Stimulated activated CD4-positive, alpha-beta T cell treated with anti-CD3 and anti-CD28 coated beads, Interleukin-1b, Interleukin-23, amount 100 ng/mL, for 4 hours (primary cell): ENCODE measurements around the gene ZNF839.
"Not testable (repeated sequence)": the region's sequence is repeated elsewhere in the genome, so short reads cannot be mapped to it uniquely, and the experiment has no call there.

Source experiments
- DNase-seq, 2 donors: peaks; one replicate each; pipeline ENCODE4 v3.0.0-alpha.2; 2020; ENCODE audit warnings: low read depth in 2 of 2

ZNF839 gene

DNA sequence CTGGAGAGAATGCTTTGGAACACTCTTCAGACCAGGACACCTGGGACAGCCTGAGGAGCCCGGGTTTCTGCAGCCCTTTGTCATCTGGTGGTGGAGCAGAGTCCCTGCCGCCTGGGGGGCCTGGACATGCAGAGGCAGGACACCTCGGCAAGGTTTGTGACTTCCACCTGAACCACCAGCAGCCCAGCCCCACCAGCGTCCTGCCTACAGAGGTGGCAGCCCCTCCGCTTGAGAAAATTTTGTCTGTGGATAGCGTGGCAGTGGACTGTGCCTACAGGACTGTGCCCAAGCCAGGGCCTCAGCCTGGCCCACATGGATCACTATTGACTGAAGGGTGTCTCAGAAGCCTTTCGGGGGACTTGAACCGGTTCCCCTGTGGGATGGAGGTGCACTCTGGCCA is 22.0 kb downstream of the ZNF839 start:
- no peak for DNase-seq

DNA sequence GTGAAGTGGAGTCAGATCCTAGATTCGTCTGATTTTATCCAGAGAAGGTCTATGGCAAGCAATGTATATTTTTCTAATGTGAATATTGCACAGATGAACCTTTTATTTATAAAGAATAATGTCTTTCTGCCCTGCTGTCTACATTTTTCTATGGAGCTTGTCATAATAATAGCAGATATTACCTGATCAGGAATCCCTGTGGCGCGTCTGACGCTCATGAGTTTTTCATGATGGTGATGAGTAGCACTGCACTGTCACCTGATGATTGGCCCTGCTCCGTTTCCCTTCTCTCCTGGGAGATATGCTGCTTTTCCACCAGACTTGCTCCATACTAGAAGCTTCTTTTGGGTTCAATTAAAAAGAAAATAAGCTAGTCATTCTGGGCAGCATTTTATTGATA is 22.7 kb downstream of the ZNF839 start:
- DNase-seq = no peak

DNA sequence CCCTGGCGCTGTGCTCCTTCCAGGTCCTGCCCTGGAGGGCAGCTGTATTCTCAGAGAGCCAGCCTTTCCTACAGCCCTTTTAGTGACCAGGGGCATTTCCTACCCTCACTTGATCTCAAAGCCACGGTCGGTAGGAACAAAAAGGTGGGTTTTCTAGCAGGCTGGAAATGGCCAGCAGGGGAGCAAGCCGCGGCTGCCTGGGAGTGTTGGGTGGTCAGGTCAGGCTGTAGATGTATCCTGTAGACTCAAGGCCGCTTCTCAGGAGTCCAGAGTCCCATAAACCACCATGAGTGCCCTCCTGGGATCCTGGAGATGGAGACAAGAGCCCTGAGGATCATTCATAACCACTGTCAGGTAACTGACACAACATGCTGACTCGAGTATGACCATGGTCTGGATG is 24.5 kb downstream of the ZNF839 start:
- no peak for DNase-seq

DNA sequence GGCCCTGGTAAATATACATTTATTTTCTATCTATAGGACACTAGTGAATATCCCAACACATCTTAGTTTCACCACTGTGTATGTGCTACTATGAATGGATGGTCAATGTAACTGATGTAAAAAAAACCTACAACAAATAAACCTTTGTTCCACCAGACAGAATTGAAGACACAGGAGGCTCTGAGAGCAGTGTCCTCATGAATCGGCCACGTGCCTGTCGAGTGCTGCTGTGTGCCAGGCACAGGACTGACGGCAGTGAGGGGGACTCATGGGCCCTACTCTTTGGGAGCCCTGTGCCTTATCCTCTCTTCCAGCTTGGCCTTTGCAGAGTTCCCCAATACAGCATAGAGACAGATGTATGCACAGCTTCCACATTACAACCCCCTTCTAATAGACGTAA is 24.9 kb downstream of the ZNF839 start:
- no peak for DNase-seq

DNA sequence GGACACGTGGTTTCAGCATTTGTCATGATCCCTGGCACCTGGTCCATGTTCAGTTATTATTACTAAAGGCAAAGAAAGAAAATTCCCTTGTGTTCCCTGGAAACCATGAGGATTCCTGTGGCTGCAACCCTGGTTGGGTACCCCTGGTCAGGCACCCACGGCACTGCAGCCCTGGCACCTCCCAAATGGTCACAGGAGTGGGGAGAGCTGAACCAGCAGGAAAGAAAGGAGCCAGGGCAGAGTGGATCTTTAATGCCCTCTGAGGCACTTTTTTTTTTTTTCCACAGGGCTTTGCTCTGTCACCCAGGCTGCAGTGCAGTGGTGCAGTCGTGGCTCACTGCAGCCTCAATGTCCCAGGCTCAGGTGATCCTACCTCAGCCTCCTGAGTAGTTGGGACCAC is 25.7 kb downstream of the ZNF839 start:
- DNase-seq = no peak

DNA sequence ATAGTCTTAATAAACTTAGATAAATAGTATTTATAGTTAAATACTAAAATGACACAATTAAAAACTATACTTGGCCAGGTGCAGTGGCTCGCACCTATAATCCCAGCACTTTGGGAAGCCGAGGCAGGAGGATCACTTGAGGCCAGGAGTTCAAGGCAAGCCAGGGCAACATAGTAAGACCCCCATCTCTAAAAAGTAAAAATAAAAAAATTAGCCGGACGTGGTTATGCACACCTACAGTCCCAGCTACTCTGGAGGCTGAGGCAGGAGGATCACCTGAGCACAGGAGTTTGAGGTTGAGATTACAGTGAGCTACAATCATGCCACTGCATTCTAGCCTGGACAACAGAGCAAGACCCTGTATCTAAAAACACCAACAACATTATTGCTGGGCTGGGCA is 27.1 kb downstream of the ZNF839 start:
- no peak for DNase-seq

DNA sequence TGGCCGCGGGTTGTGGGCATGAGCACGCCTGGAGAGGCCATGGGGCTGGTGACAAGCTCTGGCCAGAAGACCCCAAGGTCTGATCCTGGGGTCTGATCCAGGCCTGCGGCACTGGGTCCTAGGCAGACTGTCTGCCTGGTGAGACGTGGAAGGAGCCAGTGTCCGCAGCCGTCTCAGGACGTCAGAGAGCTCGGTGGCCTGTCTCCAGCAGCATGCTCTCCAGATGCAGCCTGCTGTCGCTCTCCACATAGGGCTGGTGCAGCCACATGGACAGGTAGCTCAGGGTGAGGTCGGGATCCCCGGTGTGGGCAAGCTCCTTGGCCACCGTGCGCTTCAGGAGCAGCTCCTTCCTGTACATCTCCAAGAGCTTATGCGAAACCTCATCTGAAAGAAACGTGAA is 28.8 kb downstream of the ZNF839 start:
- no peak for DNase-seq

DNA sequence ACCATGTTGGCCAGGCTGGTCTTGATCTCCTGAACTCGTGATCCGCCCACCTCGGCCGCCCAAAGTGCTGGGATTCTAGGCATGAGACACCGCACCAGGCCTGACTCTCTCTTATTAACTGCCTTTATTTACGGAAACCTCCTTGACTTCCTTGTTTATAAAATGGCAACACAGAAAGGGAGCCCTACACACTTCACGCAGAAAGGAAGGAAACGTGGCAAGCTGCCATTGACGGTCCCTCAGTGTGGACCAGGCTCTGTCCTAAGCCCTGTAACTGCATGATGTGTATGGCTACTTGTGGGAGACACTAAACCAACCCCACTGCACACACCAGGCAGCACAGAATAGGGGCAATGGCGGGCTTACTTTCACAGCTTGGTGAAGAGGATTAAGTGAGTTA is 31.5 kb downstream of the ZNF839 start:
- no peak for DNase-seq

DNA sequence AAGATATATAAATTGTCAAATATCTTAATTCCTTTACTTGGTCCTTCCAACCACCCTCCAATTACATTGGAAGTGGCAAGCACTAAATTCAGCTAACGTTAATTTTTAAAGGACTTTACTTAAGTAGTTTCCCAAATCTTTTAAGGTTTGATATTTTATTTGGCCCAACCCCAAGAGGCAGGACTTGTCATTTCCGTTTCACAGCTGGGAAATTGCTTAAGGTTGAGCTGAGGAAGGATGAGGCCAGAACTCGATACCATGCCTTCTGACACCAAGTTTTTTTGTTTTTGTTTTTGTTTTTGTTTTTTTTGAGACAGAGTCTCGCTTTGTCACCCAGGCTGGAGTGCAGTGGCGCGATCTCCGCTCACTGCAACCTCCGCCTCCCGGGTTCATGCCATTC is 32.0 kb downstream of the ZNF839 start:
- not testable (repeated sequence) for DNase-seq

DNA sequence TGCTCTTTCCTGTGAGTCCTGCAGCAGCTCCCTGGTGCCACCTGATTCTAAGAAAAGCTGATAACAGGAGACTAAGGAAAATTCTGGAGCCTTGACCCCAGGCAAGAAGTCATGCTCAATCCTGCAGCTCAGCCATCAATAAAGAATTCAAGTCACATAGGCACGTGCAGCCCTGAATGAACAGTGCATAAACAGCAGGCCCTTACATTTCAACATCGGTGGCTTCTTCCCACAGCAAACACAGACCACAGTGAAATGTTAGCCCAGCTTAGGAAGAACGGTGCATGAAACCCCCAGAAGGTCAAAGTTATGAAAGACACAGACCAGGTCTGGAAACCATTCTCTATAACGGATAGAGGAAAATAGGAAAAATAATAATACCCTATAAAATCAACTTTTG is 32.7 kb downstream of the ZNF839 start:
- no peak for DNase-seq

DNA sequence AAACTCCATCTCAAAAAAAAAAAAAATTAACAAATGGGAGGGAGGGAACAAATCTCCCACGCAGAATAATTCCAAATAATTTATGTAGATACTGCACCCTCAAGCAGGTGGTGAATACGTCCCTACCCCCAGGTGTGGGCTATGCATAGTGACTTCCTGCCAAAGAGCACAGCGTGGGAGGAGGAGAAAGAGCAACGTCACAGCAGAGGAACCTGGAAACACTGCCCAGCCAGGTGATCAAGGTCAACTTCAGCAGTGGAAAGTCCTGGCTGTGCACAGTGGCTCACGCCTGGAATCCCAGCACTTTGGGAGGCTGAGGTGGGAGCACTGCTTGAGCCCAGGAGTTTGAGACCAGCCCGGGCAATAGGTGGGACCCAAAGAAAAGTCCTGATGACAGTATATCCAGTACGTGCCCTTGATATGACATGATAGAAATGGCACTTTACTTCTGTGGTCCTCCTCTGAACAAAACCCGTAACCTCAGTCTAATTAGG is 33.6 kb downstream of the ZNF839 start:
- DNase-seq = no peak

DNA sequence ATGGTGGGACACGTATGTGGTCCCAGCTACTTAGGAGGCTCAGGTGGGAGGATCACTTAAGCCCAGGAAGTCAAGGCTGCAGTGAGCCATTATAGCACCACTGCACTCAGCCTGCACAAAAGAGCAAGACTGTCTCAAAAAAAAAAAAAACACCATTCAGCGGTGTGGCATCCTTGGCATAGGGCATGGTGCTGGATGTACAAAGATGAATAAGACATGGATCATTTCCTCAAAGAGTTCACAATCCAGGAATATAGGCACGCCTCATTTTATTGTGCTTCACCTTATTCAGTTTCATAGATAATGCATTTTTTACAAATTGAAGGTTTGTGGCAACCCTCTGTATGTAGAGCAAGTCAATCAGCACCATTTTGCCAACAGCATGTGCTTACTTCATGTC is 36.7 kb downstream of the ZNF839 start:
- no peak for DNase-seq

DNA sequence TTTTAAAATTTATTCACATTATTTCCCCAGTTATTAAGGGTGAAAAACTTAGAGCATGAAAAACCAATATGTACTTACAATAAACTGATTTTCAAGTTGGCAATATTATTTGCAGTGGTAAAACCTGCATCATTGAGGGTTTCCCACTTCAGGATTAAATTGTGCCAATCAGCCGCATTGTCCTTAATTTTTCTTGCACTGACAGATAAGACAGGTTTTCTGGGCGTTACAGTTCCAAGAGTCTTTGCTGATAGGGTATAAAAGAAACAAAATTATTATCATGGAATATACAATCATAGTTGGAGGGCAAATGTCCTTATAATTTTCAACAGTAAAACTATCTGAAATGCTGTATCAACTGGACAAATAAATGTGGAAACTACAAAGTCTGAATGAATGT is 39.8 kb downstream of the ZNF839 start:
- DNase-seq = no peak

DNA sequence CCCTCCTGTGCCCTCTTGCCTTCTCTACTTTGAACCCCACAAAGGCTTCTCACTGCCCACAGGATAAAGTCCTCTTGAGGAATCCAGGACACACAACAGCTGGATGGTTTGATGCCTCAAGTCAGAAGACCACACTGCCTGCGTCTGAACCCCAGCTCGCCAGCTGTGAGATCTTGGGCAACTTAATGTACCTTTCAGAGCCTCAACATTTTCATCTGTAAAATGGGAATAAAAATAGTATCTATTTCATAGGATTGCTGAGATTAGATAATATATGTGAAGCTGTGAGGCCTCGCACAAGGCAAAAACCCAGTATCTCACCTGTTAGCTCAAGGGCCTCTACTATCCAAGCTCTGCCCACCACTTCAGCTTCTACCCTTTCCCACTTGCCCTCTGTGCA is 40.8 kb downstream of the ZNF839 start:
- DNase-seq = no peak

DNA sequence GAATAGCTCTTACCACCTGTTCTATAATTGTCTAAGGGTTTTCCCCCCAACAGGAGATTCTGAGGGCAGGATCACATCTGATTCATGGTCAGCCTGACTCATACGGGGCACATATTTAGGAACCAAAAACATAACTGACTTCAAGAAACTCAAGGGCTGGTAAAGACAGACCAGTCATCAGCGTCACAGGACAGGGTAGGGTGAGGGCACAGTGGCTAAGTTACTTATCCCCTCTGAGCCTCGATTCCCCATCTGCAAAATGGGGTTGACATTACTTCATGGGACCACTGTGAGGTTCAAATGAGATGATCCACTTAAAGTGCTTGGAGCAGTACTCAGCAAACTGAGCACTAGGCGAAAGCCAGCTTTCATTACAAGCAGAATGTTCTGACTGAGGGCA is 42.5 kb downstream of the ZNF839 start:
- DNase-seq = peak in 1 of 2 donors; percentile 22

DNA sequence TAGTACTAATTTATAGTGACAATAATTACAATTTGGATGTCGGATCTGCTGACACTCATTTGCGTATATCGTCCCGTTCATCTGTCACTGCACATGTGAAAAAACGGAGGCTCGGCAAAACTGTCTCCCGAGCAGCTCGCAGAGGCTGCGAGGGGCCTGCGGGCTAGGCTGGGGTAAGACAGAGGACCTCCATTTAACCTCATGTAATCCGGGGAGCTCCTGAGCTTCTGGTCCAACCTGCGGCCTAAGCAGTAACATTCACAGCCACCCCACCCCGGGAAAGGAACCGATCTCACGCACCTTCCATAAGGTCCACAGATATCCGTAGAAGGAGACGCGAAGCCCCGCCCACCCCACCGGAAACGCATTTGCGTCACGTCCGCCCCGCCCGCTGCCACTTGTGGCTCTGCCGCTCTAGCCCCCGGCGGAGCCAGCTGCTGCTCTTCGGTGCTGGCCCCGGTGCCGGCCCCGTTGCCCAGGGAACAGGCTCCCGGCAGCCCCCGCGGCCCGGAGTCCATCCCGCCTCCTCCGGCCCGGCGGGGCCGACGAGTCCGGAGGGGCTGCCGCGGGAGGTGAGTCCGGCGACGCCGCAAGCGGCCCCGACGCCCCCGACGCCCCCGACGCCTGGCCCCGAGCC is 43.1 kb downstream of the ZNF839 start, which contains the start of the genes CINP and TECPR2:
Gene CINP, minus strand, starts transcription at position 346 of the 637 bp plus-strand sequence. Its CDS starts 39 bp downstream, at position 307.
Gene TECPR2, plus strand, starts transcription at position 397 of the 637 bp plus-strand sequence. CDS start 13,781 bp downstream, outside the sequence.
- peak; percentile 93 to 98 for DNase-seq

DNA sequence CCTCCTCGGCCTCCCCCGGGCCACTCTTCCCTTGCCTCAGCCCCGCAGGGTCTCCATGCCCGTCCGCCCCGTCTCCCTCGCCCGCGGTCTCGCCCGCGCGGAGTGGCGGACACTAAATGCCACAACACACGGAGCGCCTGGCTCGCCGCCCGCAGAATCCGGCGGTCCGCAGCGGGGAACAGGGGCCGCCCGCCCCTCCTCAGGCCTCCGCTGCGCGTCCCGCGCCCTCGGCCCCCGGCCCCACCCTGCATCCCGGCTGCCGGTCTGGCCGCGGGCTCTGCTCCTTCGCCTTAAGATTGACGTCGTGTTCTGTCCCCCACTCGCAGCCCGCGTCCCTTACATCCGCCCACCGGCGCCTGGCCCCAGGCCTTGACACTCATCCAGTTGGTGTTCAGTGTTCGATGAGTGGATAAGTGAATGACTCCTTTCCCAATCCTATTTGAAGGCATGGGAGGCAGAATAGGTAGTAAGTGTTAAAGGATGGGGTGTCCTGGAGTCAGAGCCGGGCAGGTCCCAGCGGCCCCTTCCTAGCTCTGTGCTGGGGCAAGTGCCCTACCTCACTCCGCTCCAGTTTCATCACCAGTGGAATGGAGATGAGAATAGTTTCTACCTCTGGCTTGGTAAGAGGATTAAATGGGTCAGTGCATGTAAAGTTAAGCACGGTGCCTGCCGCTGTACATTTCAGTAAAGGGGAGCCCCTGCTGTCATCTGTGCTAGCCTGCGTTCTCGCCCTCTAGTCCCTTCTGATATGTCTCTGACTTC is 43.8 kb downstream of the ZNF839 start:
- peak in 1 of 2 donors; percentile 20 for DNase-seq

DNA sequence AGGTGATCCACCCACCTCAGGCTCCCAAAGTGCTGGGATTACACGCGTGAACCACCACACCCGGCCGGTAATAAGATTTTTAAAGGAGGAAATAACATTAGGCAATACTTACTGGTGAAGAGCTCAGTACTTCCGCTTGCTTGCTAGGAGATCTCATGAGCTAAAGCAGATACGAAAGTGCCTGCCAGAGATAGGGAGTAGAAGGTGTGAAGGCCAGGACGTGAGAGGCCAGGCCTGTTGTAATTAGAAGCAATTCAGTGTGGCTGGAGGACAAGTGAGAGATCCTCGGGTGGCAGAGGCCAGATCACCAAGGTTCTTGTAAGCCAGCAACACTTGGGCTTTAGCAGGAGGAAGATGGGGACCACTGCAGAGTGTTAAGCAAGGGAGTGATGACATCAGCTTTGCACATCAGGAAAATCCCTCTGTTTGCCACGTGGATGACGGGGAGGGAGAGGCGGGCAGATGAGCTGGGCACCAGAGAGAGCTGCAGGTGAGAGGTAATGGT is 50.8 kb downstream of the ZNF839 start:
- no peak for DNase-seq

DNA sequence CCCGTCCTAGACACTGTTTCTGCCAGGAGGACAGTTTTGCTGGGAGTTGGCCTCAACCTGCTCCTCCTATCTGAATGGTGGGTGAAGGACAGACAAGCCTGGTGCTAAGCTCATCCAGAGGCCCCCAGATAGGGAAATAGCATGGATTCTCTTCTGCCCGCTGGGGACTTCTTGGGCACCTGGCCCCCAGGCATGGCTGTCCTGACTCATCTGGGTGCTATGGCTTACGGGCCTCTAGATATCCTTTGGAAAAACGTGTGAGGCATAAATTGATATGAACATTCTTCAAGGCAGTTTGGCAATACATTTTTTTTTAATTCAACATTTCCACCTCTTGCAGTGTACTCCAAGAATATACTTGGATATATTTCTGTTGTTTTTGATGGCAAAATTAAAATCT is 51.8 kb downstream of the ZNF839 start:
- no peak for DNase-seq

DNA sequence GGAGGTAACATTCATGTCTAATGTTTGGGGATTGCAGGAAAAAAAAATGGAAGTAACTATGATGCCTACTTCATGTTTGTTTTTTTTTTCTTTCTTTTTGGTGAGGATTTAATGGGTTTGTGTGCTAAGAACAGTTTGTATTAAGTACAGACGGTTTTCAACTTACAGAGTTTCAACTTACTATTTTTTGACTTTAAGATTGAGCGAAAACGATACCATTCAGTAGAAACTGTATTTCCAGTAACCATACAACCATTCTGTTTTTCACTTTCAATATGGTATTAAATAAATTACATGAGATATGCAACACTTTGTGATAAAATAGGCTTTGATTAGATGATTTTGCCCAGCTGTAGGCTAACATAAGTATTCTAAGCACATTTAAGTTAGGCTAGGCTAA is 53.6 kb downstream of the ZNF839 start:
- DNase-seq = no peak

DNA sequence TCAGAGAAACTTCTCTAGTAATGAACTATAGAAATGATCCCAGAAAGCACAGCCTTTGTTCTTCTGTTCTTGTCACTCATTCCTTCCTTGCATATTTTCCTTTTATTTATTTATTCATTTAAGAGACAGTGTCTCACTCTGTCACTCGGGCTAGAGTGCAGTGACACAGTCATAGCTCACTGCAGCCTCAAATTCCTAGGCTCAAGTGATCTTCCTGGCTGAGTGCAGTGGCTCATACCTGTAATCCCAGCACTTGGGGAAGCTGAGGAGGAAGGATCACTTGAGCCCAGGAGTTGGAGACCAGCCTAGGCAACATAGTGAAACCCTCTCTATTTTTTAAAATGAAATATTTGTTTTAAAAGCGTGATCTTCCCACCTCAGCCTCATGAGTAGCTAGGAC is 54.7 kb downstream of the ZNF839 start:
- DNase-seq = no peak

DNA sequence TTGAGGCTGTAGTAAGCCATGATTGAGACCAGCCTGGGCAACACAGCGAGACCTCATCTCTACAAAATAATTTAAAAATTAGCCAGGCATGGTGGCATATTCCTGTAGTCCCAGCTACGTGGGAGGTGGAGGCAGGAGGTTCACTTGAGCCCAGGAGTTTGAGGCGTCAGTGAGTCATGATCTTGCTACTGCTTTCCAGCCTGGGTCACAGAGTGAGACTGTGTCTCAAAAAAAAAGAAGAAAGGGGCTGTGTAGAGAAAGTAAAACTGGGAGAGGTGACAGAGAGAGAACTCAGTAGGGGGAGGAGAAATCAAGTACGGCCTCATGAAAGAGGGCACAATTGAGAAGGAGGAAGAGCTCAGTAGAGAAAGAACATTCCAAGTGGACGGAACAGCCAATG is 55.6 kb downstream of the ZNF839 start:
- no peak for DNase-seq

DNA sequence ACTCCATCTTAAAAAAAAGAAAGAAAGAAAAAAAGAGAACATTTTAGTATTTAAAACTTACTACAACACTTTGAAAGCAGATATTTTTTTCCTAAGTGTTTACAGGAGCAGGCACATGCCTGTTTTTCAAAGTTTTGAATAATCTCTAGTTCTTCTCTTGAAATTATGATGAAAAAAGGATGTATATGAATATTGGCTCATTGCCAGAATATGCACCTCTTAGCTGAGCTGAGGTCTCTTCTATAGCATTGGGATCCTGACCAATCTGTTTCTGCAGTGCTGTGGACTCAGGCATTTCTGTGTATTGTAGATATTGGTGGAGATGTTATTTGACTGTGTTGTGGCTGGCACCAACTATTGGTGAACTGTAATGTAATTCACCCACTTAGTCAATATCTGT is 58.1 kb downstream of the ZNF839 start:
- no peak for DNase-seq
